NCI-H226 (cell line): ENCODE data around the gene NECAB2.

Experiments used
- DNase-seq: peaks from one replicate; pipeline ENCODE4 v3.0.0-alpha.2; 2015

NECAB2 gene

GRCh38 chr16:83968306-83968851 is 335 bp downstream of the NECAB2 start:
- DNase-seq = no peak

- no peak for DNase-seq
Observed at GRCh38 chr16:83968891-83969649, 1.0 kb downstream of the NECAB2 start.

- no peak for DNase-seq
Observed at GRCh38 chr16:83969771-83970429, 1.9 kb downstream of the NECAB2 start.

GRCh38 chr16:83970430-83970815 is 2.4 kb downstream of the NECAB2 start:
- no peak for DNase-seq

- DNase-seq = no peak
Observed at GRCh38 chr16:83971165-83972130, 3.4 kb downstream of the NECAB2 start.

- DNase-seq = no peak
Observed at GRCh38 chr16:83972256-83973008, 4.4 kb downstream of the NECAB2 start.

GRCh38 chr16:83973077-83973476 is 5.0 kb downstream of the NECAB2 start:
- DNase-seq = no peak

- DNase-seq = no peak
Observed at GRCh38 chr16:83973581-83974385, 5.7 kb downstream of the NECAB2 start.

- DNase-seq = no peak
Observed at GRCh38 chr16:83974475-83974874, 6.4 kb downstream of the NECAB2 start.

GRCh38 chr16:83975590-83976260 is 7.7 kb downstream of the NECAB2 start:
- DNase-seq = no peak

- no peak for DNase-seq
Observed at GRCh38 chr16:83977056-83977815, 9.2 kb downstream of the NECAB2 start.

- DNase-seq = no peak
Observed at GRCh38 chr16:83978401-83978904, 10.4 kb downstream of the NECAB2 start.

- no peak for DNase-seq
Observed at GRCh38 chr16:83979441-83979840, 11.4 kb downstream of the NECAB2 start.

- DNase-seq = no peak
Observed at GRCh38 chr16:83980794-83981193, 12.8 kb downstream of the NECAB2 start.

GRCh38 chr16:83981799-83982198 is 13.8 kb downstream of the NECAB2 start:
- no peak for DNase-seq

- DNase-seq = no peak
Observed at GRCh38 chr16:83983491-83983890, 15.4 kb downstream of the NECAB2 start.

GRCh38 chr16:83989300-83989699 is 21.3 kb downstream of the NECAB2 start:
- no peak for DNase-seq

GRCh38 chr16:83990492-83990891 is 22.4 kb downstream of the NECAB2 start:
- no peak for DNase-seq

- DNase-seq = peak; percentile 59
Observed at GRCh38 chr16:83992624-83993023, 24.6 kb downstream of the NECAB2 start.

GRCh38 chr16:83994087-83994486 is 26.0 kb downstream of the NECAB2 start:
- DNase-seq = peak; percentile 83
